HCT116 (cell line): ENCODE data around the gene ZC2HC1C. TPM values are rescaled to one million over a fixed set of nuclear protein-coding genes. Genes with fewer than 3 reads are reported as not detected.

ENCODE experiments used
- CBX3 ChIP-seq: IDR thresholded peaks from 2 replicates; pipeline ENCODE4 v1.6.1; 2012; ENCODE audit warnings: low read depth
- CEBPB ChIP-seq: IDR thresholded peaks from 2 replicates; pipeline ENCODE4 v1.6.1; 2012; ENCODE audit warnings: low read depth
- EZH2phosphoT487 ChIP-seq: fragments of 200-600 bp; IDR thresholded peaks from 2 replicates; pipeline ENCODE4 v1.6.1; 2018; ENCODE audit warnings: antibody characterized with exemption, borderline replicate concordance
- JUND ChIP-seq: IDR thresholded peaks from 2 replicates; pipeline ENCODE4 v1.6.1; 2012
- SP1 ChIP-seq: IDR thresholded peaks from 2 replicates; pipeline ENCODE4 v1.6.1; 2012; ENCODE audit warnings: low read depth
- SRF ChIP-seq: IDR thresholded peaks from 2 replicates; pipeline ENCODE4 v1.6.1; 2012; ENCODE audit warnings: low read depth
- ZFX ChIP-seq: fragments of 450-650 bp; IDR thresholded peaks from 2 replicates; pipeline ENCODE4 v1.6.1; 2017
- ZNF274 ChIP-seq: fragments of 200-500 bp; sonication (Bioruptor generic); IDR thresholded peaks from 2 replicates; pipeline ENCODE4 v1.6.1; 2014; ENCODE audit warnings: mild to moderate bottlenecking, low read depth, low read length, inconsistent platforms
- total RNA-seq: library from RNA; stranded (reverse); gene quantifications from one replicate; pipeline ENCODE4 v1.2.1, GENCODE V29; 2021; ENCODE audit not compliant: unreplicated experiment
- TF ChIP-seq, protein P1 (sequence below): IDR thresholded peaks from 2 replicates; pipeline ENCODE4 v1.6.1; 2012
- TF ChIP-seq, protein P2 (sequence below): IDR thresholded peaks from 2 replicates; pipeline ENCODE4 v1.6.1; 2011; ENCODE audit warnings: mild to moderate bottlenecking, low read length, moderate library complexity; ENCODE audit not compliant: insufficient replicate concordance; ENCODE audit errors: extremely low read depth

ZC2HC1C gene
- total RNA-seq, 1 experiment from 2014 or later = 0.98 TPM

DNA sequence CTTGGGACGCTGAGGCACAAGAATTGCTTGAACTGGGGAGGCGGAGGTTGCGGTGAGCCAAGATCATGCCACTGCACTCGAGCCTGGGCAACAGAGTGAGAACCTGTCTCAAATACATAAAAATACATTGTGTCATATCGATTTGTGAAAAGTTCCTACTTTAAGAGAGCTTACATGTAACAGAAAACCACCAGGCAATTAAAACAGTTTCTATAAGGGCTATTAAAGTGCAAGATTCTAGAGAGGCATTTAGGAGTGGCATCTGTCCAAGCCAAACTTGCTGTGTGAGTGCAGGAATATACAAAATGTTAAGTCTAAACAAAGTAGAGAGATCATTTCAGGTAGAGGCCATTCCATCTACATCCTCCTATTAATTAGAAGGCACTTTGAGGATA is 59.2 kb downstream of the ZC2HC1C start (continued):
- TF ChIP-seq SP1 (no peak), ZNF274 (no peak), SRF (no peak), EZH2phosphoT487 (no peak), CEBPB (no peak), ZFX (no peak), CBX3 (no peak), JUND (no peak)
- TF ChIP-seq, protein P1, sequence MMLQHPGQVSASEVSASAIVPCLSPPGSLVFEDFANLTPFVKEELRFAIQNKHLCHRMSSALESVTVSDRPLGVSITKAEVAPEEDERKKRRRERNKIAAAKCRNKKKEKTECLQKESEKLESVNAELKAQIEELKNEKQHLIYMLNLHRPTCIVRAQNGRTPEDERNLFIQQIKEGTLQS = no peak
- TF ChIP-seq, protein P2, sequence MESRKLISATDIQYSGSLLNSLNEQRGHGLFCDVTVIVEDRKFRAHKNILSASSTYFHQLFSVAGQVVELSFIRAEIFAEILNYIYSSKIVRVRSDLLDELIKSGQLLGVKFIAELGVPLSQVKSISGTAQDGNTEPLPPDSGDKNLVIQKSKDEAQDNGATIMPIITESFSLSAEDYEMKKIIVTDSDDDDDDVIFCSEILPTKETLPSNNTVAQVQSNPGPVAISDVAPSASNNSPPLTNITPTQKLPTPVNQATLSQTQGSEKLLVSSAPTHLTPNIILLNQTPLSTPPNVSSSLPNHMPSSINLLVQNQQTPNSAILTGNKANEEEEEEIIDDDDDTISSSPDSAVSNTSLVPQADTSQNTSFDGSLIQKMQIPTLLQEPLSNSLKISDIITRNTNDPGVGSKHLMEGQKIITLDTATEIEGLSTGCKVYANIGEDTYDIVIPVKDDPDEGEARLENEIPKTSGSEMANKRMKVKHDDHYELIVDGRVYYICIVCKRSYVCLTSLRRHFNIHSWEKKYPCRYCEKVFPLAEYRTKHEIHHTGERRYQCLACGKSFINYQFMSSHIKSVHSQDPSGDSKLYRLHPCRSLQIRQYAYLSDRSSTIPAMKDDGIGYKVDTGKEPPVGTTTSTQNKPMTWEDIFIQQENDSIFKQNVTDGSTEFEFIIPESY = no peak

Other genes starting within 250 kb of the ZC2HC1C start
- gene PROX2, start 193.5 kb upstream of the ZC2HC1C start, total RNA-seq = not detected
- gene DLST, start 187.7 kb upstream of the ZC2HC1C start, total RNA-seq = 101 TPM
- gene RPS6KL1, start 146.4 kb upstream of the ZC2HC1C start, total RNA-seq = 6.7 TPM
- 6.4 TPM for gene PGF, start 114.0 kb upstream of the ZC2HC1C start, total RNA-seq
- 54.8 TPM for gene EIF2B2, start 66.7 kb upstream of the ZC2HC1C start, total RNA-seq
- gene MLH3, start 18.2 kb upstream of the ZC2HC1C start, total RNA-seq = 14.7 TPM
- 30.7 TPM for gene ACYP1, start 5.6 kb upstream of the ZC2HC1C start, total RNA-seq
- gene NEK9, start 57.4 kb downstream of the ZC2HC1C start, total RNA-seq = 64.4 TPM
- 303 TPM for gene TMED10, start 107.0 kb downstream of the ZC2HC1C start, total RNA-seq
- gene FOS, start 209.2 kb downstream of the ZC2HC1C start, total RNA-seq = 50.4 TPM